HT-29 (cell line): ENCODE measurements around the gene RAB35. TPM values are rescaled to one million over a fixed set of nuclear protein-coding genes. Genes with fewer than 3 reads are reported as not detected.
"Not testable (repeated sequence)": the region's sequence is repeated elsewhere in the genome, so short reads cannot be mapped to it uniquely, and the experiment has no call there.

ENCODE experiments used
- DNase-seq: peaks from one replicate; pipeline ENCODE4 v3.0.0-alpha.2; 2015; ENCODE audit warnings: low spot score
- small RNA-seq: library from RNA; depleted of rRNA; stranded (forward); fragments of <200 nt; gene quantifications from one replicate; pipeline ENCODE3, GENCODE V24; 2014
- total RNA-seq: library from RNA; depleted of rRNA; stranded (reverse); fragments of >200 nt; shearing (Covaris generic); gene quantifications from 2 replicates; pipeline ENCODE4 v1.2.3, GENCODE V29; 2014; rRNA removed

Gene RAB35
- total RNA-seq, 1 experiment from 2014 or later, result 46.1 TPM

- no peak for DNase-seq
These were observed 55.8 kb downstream of the RAB35 start for GRCh38 chr12:120060717-120061116.

DNA sequence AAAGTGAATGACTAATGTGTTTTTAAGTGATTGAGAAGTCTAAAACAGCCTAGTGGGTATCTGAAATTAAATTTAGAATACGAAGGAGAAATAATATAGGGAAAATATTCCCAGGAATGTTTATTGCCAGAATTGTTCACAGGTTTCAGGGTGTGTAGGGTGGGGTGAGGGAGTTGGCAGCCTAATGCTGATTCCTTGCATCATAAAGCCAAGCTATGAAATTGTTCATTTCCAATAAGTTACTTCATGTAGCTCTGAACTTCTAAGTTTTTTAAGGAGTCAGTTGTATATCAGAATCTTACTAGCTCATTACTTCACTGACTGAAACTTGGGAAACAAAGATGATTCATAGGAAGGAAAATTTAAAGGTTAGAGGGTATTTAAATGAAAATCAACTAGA is 56.4 kb downstream of the RAB35 start:
- no peak for DNase-seq

DNA sequence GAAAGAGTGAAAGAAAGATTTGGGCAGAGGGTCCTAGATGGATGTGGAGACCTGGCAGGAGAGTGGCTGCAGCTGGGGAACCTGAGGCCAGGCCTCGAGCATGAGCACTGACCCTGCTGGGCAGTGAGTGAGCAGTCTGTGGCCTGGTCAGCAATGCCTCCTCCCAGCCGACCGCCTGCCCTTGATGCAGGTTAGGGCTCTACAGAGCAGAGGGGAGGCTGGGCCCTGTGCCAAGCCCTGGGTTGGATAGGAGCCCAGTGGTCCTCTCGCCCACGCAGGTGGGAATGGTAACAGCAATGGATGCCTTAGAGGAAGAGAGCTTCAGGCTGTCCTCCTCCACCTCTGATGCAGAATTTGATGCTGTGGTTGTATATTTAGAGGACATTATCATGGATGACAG is 59.8 kb downstream of the RAB35 start:
- no peak for DNase-seq

GRCh38 chr12:120055231-120056000 is 61.1 kb downstream of the RAB35 start:
- DNase-seq, result no peak

- DNase-seq, result no peak
These were observed 62.3 kb downstream of the RAB35 start for GRCh38 chr12:120054293-120054692.

- DNase-seq, result no peak
These were observed 65.0 kb downstream of the RAB35 start for GRCh38 chr12:120051535-120051934.

DNA sequence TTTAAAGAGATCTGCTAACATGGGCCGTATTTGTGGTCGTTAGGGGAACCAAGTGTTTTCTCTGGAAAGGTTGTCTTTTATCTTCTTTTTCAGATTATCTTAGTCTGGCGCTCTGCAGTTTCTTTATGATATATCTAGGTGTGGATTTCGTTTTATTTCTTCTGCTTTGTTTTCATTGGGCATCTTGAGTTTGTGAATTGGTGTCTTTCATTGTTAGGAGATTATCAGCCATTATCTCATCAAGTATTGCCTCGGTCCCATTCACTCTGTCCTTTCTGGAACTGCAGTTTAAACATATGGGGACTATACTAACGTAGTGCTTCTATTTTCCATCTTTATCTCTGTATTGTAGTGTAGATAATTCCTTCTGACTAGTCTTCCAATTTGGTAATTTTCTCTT is 67.1 kb downstream of the RAB35 start:
- DNase-seq, result no peak

DNA sequence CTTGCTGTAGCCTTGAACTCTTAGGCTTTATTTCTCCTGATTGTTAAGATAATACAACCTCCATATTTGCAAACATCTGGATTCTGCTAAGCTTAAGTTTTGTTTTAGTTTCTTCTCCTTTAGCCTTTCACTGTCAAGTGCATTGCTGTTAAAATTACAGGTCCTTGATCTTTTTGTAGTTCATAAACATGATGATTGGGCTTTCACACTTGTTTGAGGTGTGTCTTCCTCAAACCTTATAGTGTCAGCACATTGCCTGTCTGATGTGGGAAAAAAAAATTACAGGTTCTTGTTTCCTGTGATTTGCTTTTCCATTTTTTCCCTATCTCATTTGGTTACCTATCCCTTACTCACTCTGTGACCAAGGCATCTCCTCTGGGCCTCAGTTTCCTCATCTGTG is 68.3 kb downstream of the RAB35 start:
- no peak for DNase-seq

DNA sequence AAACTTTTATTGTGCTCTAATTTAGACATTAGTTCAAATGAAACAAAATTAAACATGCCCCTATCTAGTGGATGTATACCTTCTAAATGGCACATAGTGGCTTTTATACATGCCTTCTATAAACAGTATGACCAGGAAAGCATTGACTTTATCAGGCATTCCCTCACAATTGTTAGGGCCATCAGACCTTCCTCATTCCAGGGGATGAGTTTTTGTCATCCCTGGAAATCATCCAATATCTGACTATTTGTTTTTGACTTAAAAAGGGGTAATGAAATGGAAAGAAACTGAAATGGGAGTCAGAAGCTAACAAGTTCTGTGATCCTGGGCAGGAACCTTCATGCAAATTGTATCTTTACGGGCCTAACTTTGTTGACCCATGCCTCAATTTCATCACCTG is 69.5 kb downstream of the RAB35 start:
- no peak for DNase-seq

- not testable (repeated sequence) for DNase-seq
These were observed 71.2 kb downstream of the RAB35 start for GRCh38 chr12:120045367-120045766.

Small RNAs within 50 kb of the gene (small RNA-seq; reads per million reads assigned to genes)
- gene AC004812.1, result not detected
- 0.29 reads per million for gene MIR4498

Other genes with a start within 250 kb of the RAB35 start
- 27.8 and 29.4 TPM in 2 replicates for gene CIT, start 239.4 kb downstream of the RAB35 start, total RNA-seq
- 19.9 and 21.5 TPM in 2 replicates for gene BICDL1, start 127.5 kb downstream of the RAB35 start, total RNA-seq
- 217 and 227 TPM in 2 replicates for gene GCN1, start 78.0 kb upstream of the RAB35 start, total RNA-seq
- gene RPLP0, start 84.4 kb upstream of the RAB35 start, total RNA-seq, result 5,263 and 5,354 TPM in 2 replicates
- 59.7 and 63.0 TPM in 2 replicates for gene PXN, start 149.0 kb upstream of the RAB35 start, total RNA-seq
- gene RNU4-2, start 175.2 kb upstream of the RAB35 start, total RNA-seq, result under 0.01 TPM in 1 of 2 replicates, not detected in the other
- under 0.01 TPM in 1 of 2 replicates, not detected in the other for gene RNU4-1, start 176.5 kb upstream of the RAB35 start, total RNA-seq
- 0.05 TPM in 1 of 2 replicates, not detected in the other for gene SIRT4, start 185.6 kb upstream of the RAB35 start, total RNA-seq
- not detected in 2 replicates for gene PLA2G1B, start 211.0 kb upstream of the RAB35 start, total RNA-seq